Epithelial cell of prostate (primary cell): Measurements from ENCODE around the gene PCYT1A.
"Not testable (repeated sequence)": the region's sequence is repeated elsewhere in the genome, so short reads cannot be mapped to it uniquely, and the experiment has no call there.

Experiments used
- DNase-seq: peaks from one replicate; pipeline ENCODE4 v3.0.0-alpha.2; 2011; ENCODE audit warnings: low read depth, low spot score
- H3K27ac ChIP-seq: fragments of 450-650 bp; 2 replicates; pipeline ENCODE4 v1.5.1; 2017; ENCODE audit warnings: mild to moderate bottlenecking

Gene PCYT1A

DNA sequence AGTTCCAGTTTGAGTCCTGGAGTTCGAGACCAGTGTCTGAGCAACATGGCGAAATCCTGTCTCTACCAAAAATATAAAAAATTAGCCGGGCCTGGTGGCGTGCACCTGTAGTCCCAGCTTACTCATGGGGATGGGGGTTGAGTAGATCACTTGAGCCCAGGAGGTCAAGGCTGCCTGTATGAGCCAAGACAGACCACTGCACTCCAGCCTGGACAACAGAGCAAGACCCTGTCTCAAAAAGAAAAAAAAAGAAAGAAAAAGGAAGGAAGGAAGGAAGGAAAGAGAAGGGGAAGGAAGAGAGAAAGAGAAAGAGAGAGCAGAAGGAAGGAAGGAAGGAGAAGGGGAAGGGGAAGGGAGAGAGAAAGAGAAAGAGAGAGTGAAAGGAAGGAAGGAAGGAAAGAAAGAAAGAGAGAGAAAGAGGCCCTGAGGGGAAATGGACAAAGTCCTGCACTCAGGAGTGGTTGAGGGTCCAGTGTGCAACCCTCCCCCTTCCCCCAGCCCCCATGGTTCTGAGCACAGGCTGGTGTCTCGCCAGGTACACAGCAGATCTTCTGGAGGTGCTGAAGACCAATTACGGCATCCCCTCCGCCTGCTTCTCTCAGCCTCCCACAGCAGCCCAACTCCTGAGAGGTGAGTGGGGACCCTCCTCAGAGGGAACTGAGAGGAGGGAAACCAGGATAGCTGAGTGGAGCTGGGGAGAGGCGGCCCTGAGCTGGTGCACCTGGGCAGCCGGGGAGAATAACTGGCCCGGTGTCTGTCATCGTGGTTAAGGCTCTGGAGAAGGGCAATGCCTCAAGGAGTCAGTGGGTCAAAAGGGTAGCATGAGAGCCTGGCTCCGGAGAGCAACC, 70.0 kb downstream of the PCYT1A start:
- no peak overlapping the region for H3K27ac ChIP-seq
- no peak for DNase-seq

DNA sequence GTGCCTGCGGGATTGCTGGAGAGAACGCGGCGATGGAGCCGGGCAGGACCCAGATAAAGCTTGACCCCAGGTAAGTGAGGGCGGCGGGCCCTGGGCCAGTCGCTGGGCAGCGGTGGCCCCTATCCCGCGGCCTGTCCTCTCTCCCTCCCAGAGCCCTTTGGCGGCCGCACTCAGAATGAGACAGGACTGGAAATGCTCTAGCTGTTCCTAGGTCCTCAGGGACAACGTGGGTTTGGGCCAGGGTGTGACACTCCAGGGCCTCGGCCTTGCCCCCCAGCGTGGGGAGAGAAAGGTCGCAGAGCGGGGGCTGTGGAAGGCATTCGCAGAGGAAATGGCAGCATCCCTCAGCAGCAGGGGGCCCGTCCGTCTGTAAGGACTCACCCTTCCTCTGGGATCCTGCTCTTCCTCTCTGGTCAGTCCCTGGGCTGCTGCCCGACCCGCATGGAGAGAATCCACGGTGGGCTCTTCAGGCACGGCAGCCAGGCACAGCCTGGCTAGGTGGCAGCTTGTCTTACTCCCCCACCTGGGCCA, 70.8 kb downstream of the PCYT1A start:
- DNase-seq = no peak
- H3K27ac ChIP-seq = no peak overlapping the region

DNA sequence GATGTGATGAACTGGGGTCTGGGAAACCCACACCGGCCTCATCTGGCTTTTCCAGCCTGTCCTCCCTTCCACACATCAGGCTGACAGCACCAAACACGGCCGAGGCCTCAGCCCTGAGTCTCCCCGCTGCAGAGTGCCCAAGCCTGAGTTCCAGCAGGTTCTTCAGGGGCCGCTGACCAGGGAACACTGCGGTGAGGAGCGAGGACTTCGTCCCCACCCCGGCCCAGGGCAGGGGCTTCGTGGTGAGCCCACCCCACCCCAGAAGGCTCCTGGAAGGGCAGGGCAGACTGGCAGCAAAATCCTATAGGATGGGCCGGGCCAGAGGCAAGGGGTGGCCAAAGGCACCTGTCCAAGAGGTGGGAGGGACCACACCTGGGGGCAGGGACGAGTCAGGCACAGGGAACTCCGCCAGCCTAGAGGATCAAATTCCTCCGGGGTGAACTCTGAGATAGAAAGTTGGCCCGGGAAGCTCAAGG, 71.4 kb downstream of the PCYT1A start, which contains the start of gene SLC51A:
Gene SLC51A (plus strand): TSS at position 446 of the 476 bp plus-strand sequence. CDS start 179 bp downstream, outside the sequence.
- H3K27ac ChIP-seq = no peak within 1 kb of the TSS
- no peak for DNase-seq

DNA sequence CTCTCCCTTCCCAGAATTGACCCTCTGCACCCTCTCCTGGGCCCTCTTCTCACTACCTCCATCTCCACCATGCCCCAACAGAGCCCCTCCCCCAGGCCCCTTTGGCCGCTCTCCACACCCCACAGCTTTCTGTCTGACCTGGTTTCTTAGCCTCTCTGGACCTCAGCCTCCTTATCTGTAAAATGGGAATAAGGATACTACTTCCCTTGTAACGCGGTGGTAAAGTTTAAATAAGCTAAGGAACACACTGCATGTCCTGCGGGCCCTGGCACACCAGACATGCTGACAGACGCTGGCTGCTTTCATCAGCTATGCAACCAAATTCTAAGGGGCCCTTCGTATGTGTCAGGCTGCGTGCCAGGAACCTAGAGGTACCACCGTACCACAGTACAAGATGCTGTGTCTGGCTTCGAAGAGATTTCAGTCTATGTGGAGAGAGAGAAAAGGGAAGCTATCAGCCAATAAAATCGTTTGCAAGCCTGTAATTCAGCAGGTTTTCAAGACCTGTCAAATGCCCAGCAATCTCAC, 72.0 kb downstream of the PCYT1A start:
- no peak for DNase-seq
- H3K27ac ChIP-seq = no peak overlapping the region

DNA sequence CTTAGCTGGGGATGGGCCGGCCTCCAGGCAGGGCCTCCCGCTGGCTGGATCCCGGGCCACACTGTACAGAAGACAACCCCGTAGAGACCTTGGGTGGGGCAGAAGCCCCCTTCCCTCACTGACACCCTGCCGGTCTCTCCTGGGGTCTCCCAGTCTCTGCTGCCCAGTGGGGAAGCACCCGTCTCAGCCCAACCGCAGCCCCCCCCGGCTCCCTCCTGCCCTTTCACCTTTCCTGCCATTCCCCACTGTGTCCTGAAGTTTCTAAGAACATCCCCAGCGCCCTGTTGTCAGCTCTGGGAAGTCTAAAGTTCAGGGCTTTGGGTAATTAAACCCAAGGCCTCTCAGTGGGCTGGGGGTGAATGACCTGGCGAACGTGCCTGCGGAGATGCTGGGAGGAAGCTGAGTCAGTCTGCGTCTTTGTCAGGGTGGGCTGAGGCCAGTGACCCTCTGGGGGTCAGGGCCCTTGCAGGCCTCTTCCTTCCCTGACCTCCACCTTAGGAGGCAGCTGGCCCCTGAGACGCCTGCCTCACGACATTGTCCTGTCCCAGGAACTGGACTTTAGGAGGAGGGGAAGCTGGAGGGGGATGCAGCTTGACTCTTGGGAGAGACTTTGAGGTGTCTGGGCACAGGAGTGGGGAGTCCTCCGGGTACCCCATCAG, 72.6 kb downstream of the PCYT1A start:
- DNase-seq = no peak
- no peak overlapping the region for H3K27ac ChIP-seq

DNA sequence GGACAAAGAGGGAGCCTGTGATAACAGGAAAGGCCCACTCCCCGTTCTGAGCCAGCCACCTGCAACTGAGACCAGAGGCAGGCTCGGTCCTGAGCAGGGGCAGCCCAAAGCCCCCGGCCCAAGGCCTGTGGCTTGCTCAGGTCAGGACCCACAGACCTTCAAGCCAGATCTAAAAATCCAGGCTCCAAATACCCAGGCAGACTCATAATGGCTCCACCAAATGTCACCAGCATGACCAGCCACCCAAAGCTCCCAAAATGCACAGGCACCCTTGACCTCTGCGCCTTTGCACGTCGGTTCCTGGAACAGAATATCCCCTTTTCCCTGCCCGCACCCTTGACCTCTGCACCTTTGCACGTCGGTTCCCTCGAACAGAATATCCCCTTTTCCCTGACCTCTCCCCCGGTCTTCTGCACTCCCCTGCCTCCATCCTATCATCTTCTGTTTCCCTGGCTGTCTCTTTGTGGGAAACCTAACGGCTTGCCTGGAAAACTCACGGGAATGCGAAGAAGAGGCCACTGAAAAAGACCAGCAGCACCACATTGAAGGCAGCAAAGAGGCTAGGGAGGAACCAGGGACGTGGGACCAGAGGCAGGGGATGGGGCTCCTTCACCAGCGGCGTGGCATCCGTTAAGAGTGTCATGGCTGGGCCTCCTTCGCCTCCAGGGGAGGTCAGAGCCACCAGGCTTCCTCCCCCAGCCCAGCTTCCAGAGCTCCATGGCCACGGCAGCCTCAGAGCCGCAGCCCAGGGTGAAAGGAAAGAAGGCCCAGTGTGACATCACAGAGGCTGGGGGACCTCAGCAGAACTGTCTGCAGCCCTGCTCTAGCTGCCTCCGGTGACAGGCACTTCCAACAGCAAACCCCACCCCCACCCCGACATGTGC, 76.6 kb downstream of the PCYT1A start, which contains the start of gene ZDHHC19:
Gene ZDHHC19 (minus strand): TSS at position 728 of the 884 bp plus-strand sequence. CDS start 85 bp downstream, at position 643.
- no peak for DNase-seq
- H3K27ac ChIP-seq = no peak within 1 kb of the TSS

DNA sequence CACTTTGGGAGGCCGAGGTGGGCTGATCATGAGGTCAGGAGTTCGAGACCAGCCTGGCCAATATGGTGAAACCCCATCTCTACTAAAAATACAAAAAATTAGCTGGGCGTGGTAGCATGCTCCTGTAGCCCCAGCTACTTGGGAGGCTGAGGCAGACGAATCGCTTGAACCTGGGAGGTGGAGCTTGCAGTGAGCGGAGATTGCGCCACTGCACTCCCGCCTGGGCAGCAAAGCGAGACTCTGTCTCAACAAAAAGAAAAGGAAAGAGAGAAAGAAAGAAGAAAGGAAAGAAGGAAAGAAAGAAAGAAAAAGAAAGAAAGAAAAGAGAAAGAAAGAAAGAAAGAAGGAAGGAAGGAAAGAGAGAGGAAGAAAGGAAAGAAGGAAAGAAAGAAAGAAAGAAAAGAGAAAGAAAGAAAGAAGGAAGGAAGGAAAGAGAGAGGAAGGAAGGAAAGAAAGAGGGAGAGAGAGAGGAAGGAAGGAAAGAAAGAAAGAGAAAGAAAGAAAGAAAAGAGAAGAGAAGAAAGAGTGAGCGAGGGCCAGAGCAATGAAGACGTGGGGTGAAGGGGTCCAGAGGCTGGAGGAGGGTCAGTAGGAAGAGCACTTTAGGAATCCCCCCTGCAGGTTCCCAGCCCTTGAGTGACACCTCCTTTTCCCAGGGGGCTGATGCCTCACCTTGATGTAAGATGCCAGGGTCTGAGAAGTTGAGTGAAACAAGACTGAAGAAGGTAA, 77.4 kb downstream of the PCYT1A start:
- not testable (repeated sequence) for DNase-seq, H3K27ac ChIP-seq

DNA sequence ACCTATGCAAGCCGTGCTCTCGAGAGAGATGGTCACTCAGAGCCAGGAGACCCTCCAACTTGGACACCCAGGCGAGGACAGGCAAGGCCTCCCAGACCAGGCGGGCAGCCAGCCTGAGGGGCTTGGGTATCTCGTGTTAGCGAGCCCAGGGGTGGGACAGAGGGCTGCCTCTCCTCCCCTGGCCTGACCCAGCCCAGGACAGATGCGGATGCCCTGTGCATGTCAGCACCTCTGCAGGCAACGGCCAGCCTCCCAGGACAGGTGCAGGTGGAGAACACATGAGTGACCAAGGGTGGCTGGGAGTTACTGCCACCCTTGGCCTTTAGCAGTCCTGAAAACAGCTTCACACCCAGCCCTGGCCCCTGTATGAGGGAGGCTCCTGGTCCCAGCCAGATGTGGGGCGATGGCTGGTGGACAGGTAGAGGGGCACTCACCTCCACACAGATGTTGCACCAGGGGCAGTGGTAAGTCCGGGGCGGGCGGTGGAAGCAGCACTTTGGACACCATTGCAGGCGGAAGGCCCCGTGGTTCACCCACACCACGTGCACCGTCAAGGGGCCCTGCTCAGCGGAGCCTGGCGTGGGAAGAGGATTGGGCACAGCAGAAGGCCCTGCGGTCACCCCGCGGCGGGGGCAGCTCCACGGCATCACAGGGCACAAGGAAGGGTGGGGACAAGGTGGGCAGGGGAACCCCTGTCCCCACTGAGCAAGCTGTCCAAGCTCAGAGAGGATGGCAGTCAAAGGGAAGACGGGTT, 78.4 kb downstream of the PCYT1A start:
- no peak overlapping the region for H3K27ac ChIP-seq
- DNase-seq = no peak

DNA sequence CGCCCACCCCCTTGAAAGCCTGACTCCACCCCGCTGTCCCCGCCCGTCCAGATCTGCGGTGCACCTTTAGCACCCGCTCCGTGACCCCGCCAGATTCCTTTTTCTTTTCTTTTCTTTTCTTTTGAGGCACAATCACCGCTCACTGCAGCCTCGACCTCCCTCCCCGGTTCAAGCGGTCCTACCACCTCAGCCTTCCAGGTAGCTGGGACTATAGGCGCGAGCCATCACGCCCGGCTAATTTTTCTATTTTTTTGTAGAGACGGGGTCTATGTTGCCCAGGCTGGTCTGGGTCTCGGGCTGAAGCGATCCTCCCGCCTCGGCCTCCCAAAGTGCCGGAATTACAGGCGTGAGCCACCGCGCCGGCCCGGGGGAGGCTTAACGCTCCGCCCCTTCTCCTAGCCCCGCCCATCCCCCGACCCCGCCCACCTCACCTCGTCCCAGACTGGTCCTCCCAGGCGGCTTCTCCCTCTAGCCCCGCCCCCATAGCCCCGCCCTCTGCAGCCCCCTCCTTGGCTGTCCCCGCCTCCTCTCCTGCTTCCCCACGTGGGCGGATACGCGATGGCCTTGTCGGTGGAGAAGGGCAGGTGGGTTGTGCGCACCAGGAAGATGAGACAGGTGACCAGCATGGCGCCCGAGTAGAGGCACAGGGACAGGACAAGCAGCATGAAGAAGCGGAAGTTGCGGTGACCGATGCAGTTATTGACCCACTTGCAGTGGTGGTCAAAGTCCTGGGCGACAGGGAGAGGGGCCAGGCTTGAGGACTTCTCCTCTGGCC, 79.5 kb downstream of the PCYT1A start:
- H3K27ac ChIP-seq = no peak overlapping the region
- no peak for DNase-seq

DNA sequence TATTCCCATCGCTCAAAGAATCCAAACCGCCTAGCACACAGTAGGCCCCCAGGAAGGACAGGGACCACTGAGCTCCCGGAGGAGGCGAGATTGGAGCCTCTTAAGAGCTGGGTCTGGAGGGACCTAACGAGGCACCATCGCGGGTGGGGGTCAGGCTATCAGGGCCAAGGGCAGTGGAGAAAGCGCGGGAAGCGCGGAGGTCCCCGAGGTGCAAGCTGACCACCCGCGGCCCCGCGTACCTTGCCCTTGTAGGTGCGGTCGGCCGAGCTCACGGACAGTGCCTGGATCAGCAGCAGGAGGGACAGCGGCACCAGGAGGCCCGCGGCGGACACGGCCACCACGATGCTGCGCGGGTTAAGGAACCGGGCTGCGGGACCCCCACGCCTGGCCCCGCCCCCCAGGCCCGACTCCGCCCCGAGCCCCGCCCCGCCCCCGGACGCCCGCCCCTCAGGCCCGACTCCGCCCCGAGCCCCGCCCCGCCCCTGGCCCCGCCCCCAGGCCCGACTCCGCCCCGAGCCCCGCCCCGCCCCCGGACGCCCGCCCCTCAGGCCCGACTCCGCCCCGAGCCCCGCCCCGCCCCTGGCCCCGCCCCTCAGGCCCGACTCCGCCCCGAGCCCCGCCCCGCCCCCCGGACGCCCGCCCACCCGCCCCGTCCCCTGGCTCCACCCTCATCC, 80.2 kb downstream of the PCYT1A start:
- DNase-seq = no peak
- H3K27ac ChIP-seq = no peak overlapping the region

DNA sequence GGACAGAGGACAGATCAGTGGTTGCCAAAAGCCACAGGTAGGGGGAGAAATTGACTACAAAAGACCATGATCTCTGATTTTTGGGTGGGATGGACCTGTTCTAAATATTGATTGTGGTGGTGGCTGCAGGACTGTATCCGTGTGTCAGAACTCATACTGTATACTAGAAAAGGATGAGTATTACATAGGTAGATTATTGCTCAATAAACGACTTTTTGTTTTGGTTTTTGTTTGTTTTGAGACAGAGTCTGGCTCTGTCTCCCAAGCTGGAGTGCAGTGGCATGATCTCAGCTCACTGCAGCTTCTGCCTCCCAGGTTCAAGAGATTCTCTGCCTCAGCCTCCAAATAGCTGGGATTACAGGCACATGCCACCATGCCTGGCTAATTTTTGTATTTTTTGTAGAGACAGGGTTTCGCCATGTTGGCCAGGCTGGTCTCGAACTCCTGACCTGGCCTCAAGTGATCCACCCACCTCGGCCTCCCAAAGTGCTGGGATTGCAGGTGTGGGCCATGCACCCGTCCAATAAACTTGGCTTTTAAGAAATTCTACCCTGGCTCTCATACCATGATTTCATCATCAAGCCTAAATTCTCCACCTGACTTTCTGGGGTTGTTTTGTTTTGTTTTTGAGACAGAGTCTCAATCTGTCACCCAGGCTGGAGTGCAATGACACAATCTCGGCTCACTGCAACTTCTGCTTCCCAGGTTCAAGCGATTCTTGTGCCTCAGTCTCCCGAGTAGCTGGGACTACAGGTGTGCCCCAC, 81.9 kb downstream of the PCYT1A start:
- not testable (repeated sequence) for H3K27ac ChIP-seq, DNase-seq

DNA sequence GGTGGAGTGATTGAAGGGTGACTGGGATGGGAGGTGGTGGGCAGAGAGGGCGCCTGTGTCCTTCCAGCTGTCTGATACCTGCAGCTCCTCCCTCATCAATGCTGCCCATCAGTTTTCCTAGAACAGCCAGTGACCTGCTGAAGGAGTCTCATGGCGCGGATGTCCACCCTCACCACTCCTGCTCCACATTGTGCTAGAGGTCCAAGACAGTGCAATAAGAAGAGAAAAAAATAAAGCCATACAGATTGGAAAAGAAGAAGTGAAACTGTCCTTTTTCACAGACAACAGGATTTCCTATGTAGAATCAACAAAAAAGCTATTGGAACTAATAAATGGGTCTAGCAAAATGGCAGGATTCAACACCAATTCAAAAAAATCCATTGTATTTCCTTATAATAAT, 83.7 kb downstream of the PCYT1A start:
- DNase-seq = no peak
- H3K27ac ChIP-seq = no peak overlapping the region

DNA sequence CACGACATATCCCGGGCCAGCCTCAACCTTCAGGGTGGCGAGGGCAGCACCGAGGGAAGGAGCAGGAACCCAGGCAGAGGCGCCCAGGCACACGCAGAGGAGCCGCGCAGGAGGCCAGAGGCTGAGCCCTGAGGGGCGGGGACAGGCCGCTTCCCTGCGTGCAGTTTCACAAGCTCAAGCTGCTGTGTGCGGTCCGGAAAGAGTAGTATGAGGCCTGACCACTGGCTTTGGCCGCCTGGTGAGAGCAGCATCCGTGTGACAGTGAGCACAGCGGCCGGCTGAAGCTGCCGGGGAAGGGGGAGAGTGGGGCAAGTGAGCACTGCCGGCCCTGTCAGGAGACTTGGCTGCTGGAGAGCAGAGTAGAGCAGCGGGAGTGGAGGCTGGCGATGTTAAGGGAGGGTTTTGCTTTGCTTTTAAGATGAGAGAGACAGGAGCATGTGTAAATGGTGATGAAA, 85.0 kb downstream of the PCYT1A start:
- no peak overlapping the region for H3K27ac ChIP-seq
- DNase-seq = no peak

DNA sequence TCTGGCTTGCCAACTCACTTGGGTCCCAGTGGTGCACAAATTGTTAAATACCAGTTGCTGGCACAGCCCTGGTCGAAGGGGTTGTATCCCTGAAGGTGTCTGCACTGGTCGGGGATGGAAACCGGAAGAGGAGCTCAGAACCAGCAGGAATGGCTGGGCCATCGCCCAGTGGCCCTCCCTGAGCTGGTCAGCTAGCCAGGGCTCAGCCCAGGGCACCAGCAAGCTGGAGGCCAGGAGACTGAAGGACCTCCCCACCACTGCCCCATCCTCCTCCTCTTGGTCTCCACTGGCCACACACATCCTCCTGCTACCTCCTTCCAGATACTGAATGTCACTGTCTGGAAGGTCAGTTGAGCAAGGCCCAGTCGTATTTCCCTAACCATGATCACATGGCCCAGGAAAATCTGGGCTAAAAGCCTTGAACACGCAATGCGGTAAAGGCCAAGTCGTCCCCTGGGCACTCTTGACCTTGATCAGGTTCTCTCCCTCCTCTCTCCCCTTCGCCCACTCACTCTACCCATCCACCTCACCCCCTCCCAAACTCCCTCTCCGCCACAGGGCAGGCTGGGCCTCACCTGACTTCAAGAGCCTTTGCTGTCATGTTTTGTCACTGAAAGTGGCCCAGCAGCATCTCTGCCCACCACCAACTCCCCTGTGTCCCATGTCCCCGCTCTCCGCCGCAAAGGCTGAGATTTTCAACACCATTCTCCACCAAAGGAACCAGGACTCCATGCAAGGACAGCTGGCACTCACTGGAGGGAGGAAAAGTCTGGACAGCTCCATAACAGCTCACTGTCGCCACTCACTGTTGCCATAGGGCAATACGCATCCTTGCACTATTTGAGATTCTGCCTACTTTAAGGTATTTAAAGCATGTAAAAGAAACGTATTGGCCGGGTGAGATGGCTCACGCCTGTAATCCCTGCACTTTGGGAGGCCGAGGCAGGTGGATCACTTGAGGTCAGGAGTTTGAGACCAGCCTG, 88.5 kb downstream of the PCYT1A start:
- DNase-seq = no peak
- no peak overlapping the region for H3K27ac ChIP-seq

DNA sequence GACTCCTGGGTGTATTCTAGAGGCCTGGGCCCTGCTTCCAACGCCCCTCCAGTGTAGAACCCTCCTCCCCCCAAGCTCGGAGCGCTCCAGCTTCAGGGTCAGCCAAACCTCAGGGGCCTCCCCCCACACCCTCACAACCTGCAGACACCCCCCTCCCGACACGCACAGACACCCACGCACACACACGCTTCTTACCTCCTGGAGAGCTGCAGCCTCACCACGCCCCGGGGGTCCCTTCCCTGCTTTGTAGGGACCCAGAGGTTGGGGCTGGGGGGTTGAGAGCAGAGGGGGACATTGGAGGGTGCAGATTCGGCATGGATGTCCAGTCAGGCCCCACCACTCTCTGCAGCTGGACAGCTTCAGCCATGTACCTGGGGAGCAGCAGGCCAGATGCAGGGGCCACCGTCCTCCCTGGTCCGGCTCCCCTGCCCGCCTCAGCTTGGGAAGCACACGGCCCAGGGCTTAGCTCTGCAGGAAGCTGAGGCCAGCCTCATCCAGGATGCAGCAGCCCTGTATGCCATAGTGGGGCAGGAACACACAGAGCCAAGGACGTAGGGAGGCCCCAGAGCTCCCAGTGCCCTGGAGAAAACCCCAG, 89.3 kb downstream of the PCYT1A start:
- no peak overlapping the region for H3K27ac ChIP-seq
- no peak for DNase-seq
